ENCODE results near the gene LLGL1.
A peak's percentile ranks its signal among the peaks of the same experiment; 100 is the strongest.

The LLGL1 gene

GRCh38 chr17:18253947-18254821 is 28.7 kb downstream of the LLGL1 start:
- no peak for DNase-seq

- no peak for DNase-seq
These were observed 29.6 kb downstream of the LLGL1 start for GRCh38 chr17:18254888-18255649.

GRCh38 chr17:18256351-18256750 is 30.9 kb downstream of the LLGL1 start:
- no peak for DNase-seq

- no peak for DNase-seq
These were observed 31.3 kb downstream of the LLGL1 start for GRCh38 chr17:18256776-18257175.

- DNase-seq = no peak
These were observed 32.0 kb downstream of the LLGL1 start for GRCh38 chr17:18257268-18257981.

GRCh38 chr17:18257982-18258355 is 32.5 kb downstream of the LLGL1 start:
- peak; percentile 20 for DNase-seq

GRCh38 chr17:18258356-18259038 is 33.1 kb downstream of the LLGL1 start, which contains the start of gene FLII:
Gene FLII, minus strand, starts transcription at chr17:18258738. Its CDS starts 48 bp downstream, at chr17:18258690.
- DNase-seq = peak; percentile 16

- DNase-seq = peak; percentile 39
These were observed 34.3 kb downstream of the LLGL1 start for GRCh38 chr17:18259621-18260331.

GRCh38 chr17:18260332-18261145 is 35.1 kb downstream of the LLGL1 start, which contains the start of gene MIEF2:
Gene MIEF2, plus strand, starts transcription at chr17:18260662. Its CDS starts 2,059 bp downstream, at chr17:18262721.
- DNase-seq = peak; percentile 91

- peak; percentile 21 for DNase-seq
These were observed 35.7 kb downstream of the LLGL1 start for GRCh38 chr17:18261146-18261515.

- DNase-seq = no peak
These were observed 36.2 kb downstream of the LLGL1 start for GRCh38 chr17:18261659-18262058.

- no peak for DNase-seq
These were observed 36.7 kb downstream of the LLGL1 start for GRCh38 chr17:18262111-18262510.

- no peak for DNase-seq
These were observed 37.2 kb downstream of the LLGL1 start for GRCh38 chr17:18262641-18263040.

GRCh38 chr17:18263885-18264682 is 38.6 kb downstream of the LLGL1 start:
- DNase-seq = no peak

GRCh38 chr17:18267366-18267765 is 41.9 kb downstream of the LLGL1 start:
- no peak for DNase-seq

GRCh38 chr17:18267927-18268711 is 42.7 kb downstream of the LLGL1 start:
- peak; percentile 65 for DNase-seq

- DNase-seq = no peak
These were observed 44.9 kb downstream of the LLGL1 start for GRCh38 chr17:18270046-18270931.

GRCh38 chr17:18277076-18277475 is 51.6 kb downstream of the LLGL1 start:
- DNase-seq = no peak

Measured in fibroblast of skin of right quadriceps (primary cell).